Activated naive CD8-positive, alpha-beta T cell (primary cell): ENCODE measurements around the gene PTPRM.
A peak's percentile ranks its signal among the peaks of the same experiment; 100 is the strongest.

Experiments
- H3K27ac Mint-ChIP-seq: one replicate; pipeline ENCODE4 v1.8.0; 2021; ENCODE audit warnings: mixed read lengths
- H3K27me3 Mint-ChIP-seq: one replicate; pipeline ENCODE4 v1.8.0; 2021; ENCODE audit warnings: mixed read lengths
- H3K36me3 Mint-ChIP-seq: one replicate; pipeline ENCODE4 v1.8.0; 2021; ENCODE audit warnings: mixed read lengths
- H3K4me1 Mint-ChIP-seq: one replicate; pipeline ENCODE4 v1.8.0; 2021; ENCODE audit warnings: low read depth, mixed read lengths
- H3K4me3 Mint-ChIP-seq: one replicate; pipeline ENCODE4 v1.8.0; 2021; ENCODE audit warnings: mild to moderate bottlenecking, mixed read lengths
- H3K9me3 Mint-ChIP-seq: one replicate; pipeline ENCODE4 v1.8.0; 2021; ENCODE audit warnings: low read depth, mixed read lengths

PTPRM gene

DNA sequence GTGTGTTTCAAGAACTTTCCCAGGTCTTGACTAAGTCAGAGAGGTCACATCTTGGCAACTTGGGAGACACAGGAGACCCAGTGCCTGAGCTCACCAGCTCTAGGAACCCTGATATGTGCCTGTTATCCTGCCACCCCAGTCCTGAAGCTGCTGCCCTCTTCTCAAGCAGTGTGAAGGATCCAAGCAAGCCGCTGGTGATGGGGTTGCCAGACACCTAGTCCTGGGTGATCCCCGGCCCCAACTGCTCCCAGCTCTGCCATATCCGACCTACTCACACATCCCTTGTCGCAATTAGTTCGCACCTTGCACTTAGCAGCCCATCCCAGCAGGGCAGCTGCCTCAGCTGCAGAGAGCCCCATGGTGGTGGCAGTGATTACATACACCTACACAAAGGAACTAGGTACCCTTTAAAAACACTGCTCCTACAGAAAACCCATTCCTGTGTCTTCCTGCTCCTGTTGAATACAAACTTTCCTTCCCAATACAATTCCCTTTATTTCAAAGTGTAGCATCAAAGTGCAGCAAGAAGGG, 794.9 kb downstream of the PTPRM start:
- H3K9me3 Mint-ChIP-seq: no peaks in the 10 kb centered on the region
- H3K27ac Mint-ChIP-seq: no peak overlapping the region
- peaks cover 13% of the 10 kb centered on the region for H3K27me3 Mint-ChIP-seq
- H3K4me1 Mint-ChIP-seq: no peaks in the 10 kb centered on the region
- no peaks in the 10 kb centered on the region for H3K36me3 Mint-ChIP-seq
- no peak overlapping the region for H3K4me3 Mint-ChIP-seq

DNA sequence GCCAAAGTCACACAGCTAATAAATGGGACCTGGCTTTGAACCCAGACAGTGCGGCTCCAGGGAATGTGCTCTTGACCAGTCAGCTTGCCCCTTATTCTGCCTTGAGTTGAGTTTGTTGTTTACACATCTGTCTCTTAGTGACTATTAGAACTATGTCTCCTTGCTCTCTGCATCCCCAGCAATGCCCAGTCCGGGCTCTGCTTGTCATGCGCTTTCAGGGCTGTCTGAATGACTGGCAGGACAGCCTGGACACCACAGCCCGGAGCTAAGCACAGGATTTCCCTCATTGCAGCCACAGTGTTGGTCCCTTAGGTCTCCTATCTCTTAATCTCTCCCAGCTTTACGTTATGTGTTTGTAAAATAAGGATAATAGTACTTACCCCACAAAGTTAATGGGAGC, 795.7 kb downstream of the PTPRM start:
- no peak overlapping the region for H3K27ac Mint-ChIP-seq
- H3K4me3 Mint-ChIP-seq: no peak overlapping the region
- H3K36me3 Mint-ChIP-seq: no peaks in the 10 kb centered on the region
- H3K27me3 Mint-ChIP-seq: peaks cover 14% of the 10 kb centered on the region
- H3K9me3 Mint-ChIP-seq: no peaks in the 10 kb centered on the region
- no peaks in the 10 kb centered on the region for H3K4me1 Mint-ChIP-seq

DNA sequence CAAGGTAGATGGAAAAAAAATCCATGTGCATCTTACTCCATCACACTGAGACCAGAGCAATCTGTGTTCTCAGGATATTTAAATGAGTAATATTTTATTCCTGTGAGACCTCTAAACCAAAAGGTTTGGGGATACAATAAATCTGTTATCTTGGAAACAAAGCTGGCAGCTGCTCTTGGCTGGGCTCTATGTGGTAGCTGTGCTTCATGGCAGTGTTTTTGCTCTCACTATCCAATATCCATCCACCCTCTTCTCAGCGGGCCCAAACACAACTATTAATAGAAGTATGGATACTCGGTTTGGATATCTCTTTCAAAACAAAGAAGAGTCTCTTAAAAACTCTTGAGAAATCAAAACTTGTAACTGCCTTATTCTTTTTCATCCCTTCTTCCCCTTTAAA, 797.3 kb downstream of the PTPRM start:
- Mint-ChIP-seq H3K36me3 (no peaks in the 10 kb centered on the region), H3K9me3 (no peaks in the 10 kb centered on the region), H3K4me1 (no peaks in the 10 kb centered on the region), H3K4me3 (no peak overlapping the region), H3K27me3 (peaks cover 26% of the 10 kb centered on the region), H3K27ac (no peak overlapping the region)

DNA sequence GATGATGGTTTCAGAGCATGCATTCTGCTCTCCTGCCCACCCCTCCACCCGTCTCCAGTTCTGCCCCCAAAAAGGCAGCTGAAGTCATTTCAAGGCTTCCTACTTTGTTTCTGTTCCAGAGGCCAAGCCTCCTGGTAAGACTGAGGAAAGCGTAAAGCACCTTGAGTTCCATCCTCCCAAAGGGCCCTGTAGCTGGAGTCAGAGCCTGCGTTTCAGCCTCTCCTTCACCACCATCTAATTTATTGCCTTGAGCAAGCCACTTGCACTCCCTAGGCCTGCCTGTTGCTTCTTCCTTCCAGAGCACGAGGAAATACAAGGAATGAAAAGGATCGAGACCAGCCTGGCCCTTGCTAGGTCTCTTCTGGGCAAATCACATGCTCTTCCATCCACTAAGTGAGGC, 797.9 kb downstream of the PTPRM start:
- Mint-ChIP-seq H3K36me3 (no peaks in the 10 kb centered on the region), H3K9me3 (no peaks in the 10 kb centered on the region), H3K4me1 (no peaks in the 10 kb centered on the region), H3K27ac (no peak overlapping the region), H3K27me3 (peaks cover 26% of the 10 kb centered on the region), H3K4me3 (no peak overlapping the region)

DNA sequence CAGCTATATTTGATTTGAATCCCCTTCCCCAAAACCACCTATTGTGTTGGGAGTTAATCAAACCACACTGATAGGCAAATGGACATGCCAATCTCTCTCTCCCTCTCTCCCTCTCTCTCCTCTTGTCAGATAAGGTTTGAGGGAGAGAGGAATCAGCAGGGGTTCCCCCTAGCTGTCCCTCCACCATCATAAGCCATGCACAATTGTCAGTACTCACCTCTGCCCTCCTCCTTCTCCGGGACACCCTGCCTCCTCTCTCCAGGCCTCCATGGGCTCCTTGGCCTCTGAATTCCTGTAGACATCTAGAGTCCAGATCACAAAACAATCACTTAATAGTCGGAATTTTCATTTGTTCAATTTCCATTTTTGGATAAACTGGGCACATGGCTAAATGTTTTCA, 798.4 kb downstream of the PTPRM start:
- Mint-ChIP-seq H3K27me3 (peaks cover 26% of the 10 kb centered on the region), H3K36me3 (no peaks in the 10 kb centered on the region), H3K4me3 (no peak overlapping the region), H3K27ac (no peak overlapping the region), H3K4me1 (no peaks in the 10 kb centered on the region), H3K9me3 (no peaks in the 10 kb centered on the region)

DNA sequence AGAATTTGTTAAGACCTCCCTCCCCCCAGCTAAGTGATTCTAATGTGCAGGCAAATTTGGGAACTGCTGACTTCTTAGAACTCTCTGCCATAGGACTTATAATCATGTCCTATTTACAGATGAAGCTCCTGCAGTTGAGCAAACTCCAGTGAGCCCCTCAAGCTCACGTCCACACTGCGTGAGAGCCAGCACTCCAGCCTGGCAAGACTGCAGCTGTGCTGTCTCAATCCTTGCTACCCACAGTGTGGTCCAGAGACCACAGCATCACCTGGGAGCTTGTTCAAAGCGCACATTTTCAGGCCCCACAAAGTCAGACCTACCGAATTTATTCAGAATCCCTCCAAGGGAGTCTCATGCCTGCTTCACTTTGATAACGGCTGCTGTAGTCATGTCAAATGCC, 799.0 kb downstream of the PTPRM start:
- H3K4me3 Mint-ChIP-seq: no peak overlapping the region
- H3K4me1 Mint-ChIP-seq: no peaks in the 10 kb centered on the region
- no peaks in the 10 kb centered on the region for H3K36me3 Mint-ChIP-seq
- H3K27me3 Mint-ChIP-seq: peaks cover 27% of the 10 kb centered on the region
- no peaks in the 10 kb centered on the region for H3K9me3 Mint-ChIP-seq
- H3K27ac Mint-ChIP-seq: no peak overlapping the region

DNA sequence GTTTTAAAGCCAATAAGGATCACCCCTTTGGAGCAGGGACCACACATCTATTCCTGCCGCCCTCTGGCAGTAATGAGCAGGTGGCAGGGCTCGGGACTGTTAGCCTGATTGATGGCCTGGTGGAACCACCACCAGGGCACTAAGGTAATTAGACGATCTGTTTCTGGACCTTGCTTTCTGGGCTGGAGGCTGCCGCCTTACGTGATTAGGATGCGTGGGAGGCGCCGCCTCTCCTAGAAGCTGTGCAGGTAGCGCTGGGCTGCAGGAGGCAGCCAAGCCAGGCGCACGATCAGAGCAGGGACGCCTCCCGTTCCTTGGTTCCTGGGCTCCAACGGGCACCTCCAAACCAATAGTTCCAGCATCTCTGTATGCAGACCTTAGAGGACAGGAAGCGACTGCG, 799.5 kb downstream of the PTPRM start:
- Mint-ChIP-seq H3K27ac (no peak overlapping the region), H3K36me3 (no peaks in the 10 kb centered on the region), H3K27me3 (peaks cover 32% of the 10 kb centered on the region), H3K4me1 (no peaks in the 10 kb centered on the region), H3K9me3 (no peaks in the 10 kb centered on the region), H3K4me3 (no peak overlapping the region)

DNA sequence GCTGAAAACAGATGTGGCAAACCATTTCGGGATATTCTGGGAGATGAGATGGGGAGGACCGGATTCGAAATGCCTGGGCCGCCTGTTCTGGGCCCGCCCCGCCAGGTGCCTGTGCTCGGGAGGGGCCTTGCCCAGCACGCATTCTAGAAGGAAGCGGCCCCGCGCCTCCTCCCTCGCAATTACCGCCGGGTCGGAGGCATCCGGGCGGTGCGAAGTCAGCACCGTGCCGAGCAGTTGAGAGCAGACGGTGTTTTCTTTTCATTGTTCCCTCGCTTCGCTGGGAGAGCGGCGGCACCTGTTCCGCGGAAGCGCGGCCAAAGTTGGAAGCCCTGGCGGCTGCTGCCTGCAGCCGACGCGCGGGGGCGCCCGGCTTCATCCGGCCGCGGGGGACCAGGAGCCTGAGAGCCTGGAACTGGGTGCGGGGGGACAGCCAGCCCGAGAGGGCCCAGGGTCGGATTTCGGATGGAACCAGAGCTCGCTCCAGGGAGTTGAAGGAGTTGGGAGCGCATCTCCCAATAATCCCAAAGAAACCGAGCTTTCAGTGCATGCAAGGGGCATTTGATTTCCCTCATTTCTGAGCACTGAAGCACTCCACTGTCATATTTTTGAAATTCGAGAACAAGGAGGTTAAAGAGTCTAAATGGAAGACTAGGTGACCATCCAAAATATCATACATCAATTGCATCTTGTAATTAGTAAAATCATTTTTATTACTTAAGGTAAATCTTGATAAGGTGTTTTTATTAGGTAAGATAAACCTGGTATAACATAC, 800.3 kb downstream of the PTPRM start:
- Mint-ChIP-seq H3K9me3 (no peaks in the 10 kb centered on the region), H3K4me1 (no peaks in the 10 kb centered on the region), H3K36me3 (no peaks in the 10 kb centered on the region), H3K27me3 (peaks cover 30% of the 10 kb centered on the region), H3K27ac (no peak overlapping the region), H3K4me3 (peak overlapping the region; percentile 6)

DNA sequence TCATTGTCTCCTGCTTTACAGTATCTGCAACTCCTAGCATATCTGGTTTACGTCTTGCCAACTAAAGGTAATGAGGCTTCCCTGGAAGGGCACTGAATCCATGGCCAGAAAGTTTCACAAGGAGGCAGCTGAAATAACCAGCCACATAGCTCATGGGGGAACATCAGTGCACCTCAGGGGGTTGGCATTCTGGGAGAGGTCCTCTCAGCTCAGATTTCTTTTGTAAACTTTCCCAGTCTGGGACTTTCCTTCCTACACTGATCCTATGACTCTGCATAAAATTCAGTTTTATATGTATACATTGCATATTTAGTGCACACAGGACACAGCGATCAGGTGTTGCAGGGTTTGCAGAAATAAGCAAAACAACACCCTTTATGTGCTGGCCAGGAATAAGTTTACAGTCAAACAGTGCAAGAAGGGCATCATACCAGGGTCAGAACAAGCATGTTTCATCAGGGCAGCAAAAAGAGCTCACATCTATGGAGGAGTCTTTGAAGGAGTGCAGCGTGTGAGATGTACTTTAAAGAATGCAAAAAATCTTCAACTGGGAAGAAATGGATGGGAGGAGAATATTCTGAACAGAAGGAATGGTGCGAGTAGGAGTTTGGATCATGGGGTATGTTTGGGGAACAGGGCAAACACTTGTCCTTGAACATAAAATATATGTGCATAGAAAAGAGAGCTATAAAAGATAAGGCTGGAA, 801.5 kb downstream of the PTPRM start:
- H3K27ac Mint-ChIP-seq: no peak overlapping the region
- no peaks in the 10 kb centered on the region for H3K36me3 Mint-ChIP-seq
- H3K4me1 Mint-ChIP-seq: no peaks in the 10 kb centered on the region
- no peak overlapping the region for H3K4me3 Mint-ChIP-seq
- H3K27me3 Mint-ChIP-seq: peaks cover 29% of the 10 kb centered on the region
- H3K9me3 Mint-ChIP-seq: no peaks in the 10 kb centered on the region

DNA sequence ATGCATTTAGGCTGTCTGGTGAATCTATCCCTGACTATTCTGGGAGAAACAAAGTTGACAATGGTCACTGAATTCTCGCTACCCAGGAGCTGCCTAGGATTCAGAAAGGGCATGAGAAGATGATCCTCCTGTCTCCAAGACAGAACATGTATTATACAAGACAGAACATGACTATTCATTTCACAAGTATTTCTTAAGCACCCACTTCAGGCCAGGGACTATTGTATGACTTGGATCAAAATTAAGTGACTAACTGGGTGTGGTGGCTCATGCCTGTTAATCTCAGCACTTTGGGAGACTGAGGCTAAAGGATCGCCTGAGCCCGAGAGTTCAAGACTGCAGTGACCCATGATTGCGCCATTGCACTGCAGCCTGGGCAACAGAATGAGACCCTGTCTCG, 806.4 kb downstream of the PTPRM start:
- H3K27ac Mint-ChIP-seq: no peak overlapping the region
- no peaks in the 10 kb centered on the region for H3K36me3 Mint-ChIP-seq
- H3K9me3 Mint-ChIP-seq: no peaks in the 10 kb centered on the region
- peaks cover 14% of the 10 kb centered on the region for H3K27me3 Mint-ChIP-seq
- H3K4me3 Mint-ChIP-seq: no peak overlapping the region
- no peaks in the 10 kb centered on the region for H3K4me1 Mint-ChIP-seq

GRCh38 chr18:8374676-8375075, 807.6 kb downstream of the PTPRM start:
- no peak overlapping the region for H3K4me3 Mint-ChIP-seq
- peaks cover 6% of the 10 kb centered on the region for H3K27me3 Mint-ChIP-seq
- H3K27ac Mint-ChIP-seq: no peak overlapping the region
- no peaks in the 10 kb centered on the region for H3K4me1 Mint-ChIP-seq
- no peaks in the 10 kb centered on the region for H3K36me3 Mint-ChIP-seq
- no peaks in the 10 kb centered on the region for H3K9me3 Mint-ChIP-seq

DNA sequence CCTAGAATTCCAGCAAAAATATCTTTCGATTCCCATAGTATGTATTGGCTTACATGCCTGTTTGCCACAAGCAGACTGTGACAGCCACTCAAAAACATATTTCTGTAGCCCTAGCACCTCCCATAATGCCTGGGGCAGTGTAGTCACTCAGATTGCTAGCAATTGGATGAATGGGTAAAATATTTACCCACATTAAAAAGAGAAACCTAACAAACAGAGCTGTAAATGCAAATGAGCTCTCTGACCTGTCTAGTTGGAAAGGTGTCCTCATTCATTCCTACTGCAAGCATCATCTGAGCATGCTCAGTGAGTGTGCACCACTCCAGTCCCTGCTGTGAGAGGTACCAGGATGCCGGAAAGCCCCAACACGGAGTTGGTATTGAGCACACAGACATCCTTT, 808.1 kb downstream of the PTPRM start:
- no peak overlapping the region for H3K4me3 Mint-ChIP-seq
- no peaks in the 10 kb centered on the region for H3K4me1 Mint-ChIP-seq
- H3K36me3 Mint-ChIP-seq: no peaks in the 10 kb centered on the region
- no peak overlapping the region for H3K27ac Mint-ChIP-seq
- H3K9me3 Mint-ChIP-seq: no peaks in the 10 kb centered on the region
- H3K27me3 Mint-ChIP-seq: peaks cover 6% of the 10 kb centered on the region

- H3K36me3 Mint-ChIP-seq: no peaks in the 10 kb centered on the region
- H3K4me1 Mint-ChIP-seq: no peaks in the 10 kb centered on the region
- no peaks in the 10 kb centered on the region for H3K9me3 Mint-ChIP-seq
Observed at GRCh38 chr18:8376113-8376512, 809.0 kb downstream of the PTPRM start.

GRCh38 chr18:8379187-8379941, 812.2 kb downstream of the PTPRM start:
- Mint-ChIP-seq H3K36me3 (no peaks in the 10 kb centered on the region), H3K9me3 (no peaks in the 10 kb centered on the region), H3K4me1 (no peaks in the 10 kb centered on the region), H3K4me3 (no peak overlapping the region), H3K27ac (no peak overlapping the region), H3K27me3 (no peaks in the 10 kb centered on the region)

More at GRCh38 chr18:8376113-8376512, 809.0 kb downstream of the PTPRM start:
- Mint-ChIP-seq H3K4me3 (no peak overlapping the region), H3K27me3 (peaks cover 4% of the 10 kb centered on the region), H3K27ac (no peak overlapping the region)

GRCh38 chr18:8380006-8380405, 812.9 kb downstream of the PTPRM start:
- Mint-ChIP-seq H3K36me3 (no peaks in the 10 kb centered on the region), H3K27ac (no peak overlapping the region), H3K4me1 (no peaks in the 10 kb centered on the region), H3K4me3 (no peak overlapping the region), H3K27me3 (no peaks in the 10 kb centered on the region), H3K9me3 (no peaks in the 10 kb centered on the region)
